ENCODE results near the gene VWC2L. TPM values are rescaled to one million over a fixed set of nuclear protein-coding genes. Genes with fewer than 3 reads are reported as not detected.

The VWC2L gene
- total RNA-seq, 1 experiment from 2014 or later = not detected

DNA sequence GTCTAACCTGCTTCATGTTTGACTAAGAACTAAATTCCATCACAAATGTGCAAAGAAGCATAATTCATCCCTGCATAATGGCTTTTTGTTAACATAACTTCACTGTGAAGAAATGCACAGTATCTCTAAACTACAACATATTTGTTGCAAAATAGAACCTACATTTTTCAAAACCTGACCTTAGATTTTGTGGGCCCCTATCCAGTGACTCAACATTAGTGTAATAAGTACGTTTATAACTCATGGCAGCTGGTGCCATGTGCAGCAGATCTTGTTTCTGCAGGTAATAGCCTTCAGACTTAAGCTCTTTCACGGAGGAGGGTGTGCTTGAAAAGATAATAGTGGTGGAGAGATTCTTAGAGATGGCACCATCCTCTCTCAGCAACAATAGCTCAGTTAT lies 28.6 kb upstream of the VWC2L start:
- H3K9me2 ChIP-seq (ENCODE audit: insufficient read depth) = no peaks in the 10 kb centered on the region
- no peaks in the 10 kb centered on the region for H3F3A ChIP-seq (ENCODE audit: insufficient read depth, low read depth)
- no peaks in the 10 kb centered on the region for H3K9me3 ChIP-seq (ENCODE audit: insufficient read depth, low read depth)
- no peak overlapping the region for H3K4me3 ChIP-seq
- H4K20me1 ChIP-seq (ENCODE audit: insufficient read depth) = no peaks in the 10 kb centered on the region
- TF ChIP-seq EZH2 (IDR thresholded peaks at IDR 0.05; ENCODE audit: low read depth) = no peak
- TF ChIP-seq, protein P1, sequence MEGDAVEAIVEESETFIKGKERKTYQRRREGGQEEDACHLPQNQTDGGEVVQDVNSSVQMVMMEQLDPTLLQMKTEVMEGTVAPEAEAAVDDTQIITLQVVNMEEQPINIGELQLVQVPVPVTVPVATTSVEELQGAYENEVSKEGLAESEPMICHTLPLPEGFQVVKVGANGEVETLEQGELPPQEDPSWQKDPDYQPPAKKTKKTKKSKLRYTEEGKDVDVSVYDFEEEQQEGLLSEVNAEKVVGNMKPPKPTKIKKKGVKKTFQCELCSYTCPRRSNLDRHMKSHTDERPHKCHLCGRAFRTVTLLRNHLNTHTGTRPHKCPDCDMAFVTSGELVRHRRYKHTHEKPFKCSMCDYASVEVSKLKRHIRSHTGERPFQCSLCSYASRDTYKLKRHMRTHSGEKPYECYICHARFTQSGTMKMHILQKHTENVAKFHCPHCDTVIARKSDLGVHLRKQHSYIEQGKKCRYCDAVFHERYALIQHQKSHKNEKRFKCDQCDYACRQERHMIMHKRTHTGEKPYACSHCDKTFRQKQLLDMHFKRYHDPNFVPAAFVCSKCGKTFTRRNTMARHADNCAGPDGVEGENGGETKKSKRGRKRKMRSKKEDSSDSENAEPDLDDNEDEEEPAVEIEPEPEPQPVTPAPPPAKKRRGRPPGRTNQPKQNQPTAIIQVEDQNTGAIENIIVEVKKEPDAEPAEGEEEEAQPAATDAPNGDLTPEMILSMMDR (conservative IDR thresholded peaks at IDR 0.05) = no peak
- H3K79me2 ChIP-seq (ENCODE audit: low read depth) = no peaks in the 10 kb centered on the region
- CTCF ChIA-PET = no interaction called here
- no peaks in the 10 kb centered on the region for H3K36me3 ChIP-seq (ENCODE audit: low read depth)
- H2AFZ ChIP-seq = no peak overlapping the region
- no peaks in the 10 kb centered on the region for H3K27me3 ChIP-seq (ENCODE audit: insufficient read depth, low read depth)
- intact Hi-C loops (cut with micrococcal nuclease; ENCODE audit: unreplicated experiment) = no loop called here
- POLR2A ChIA-PET (ENCODE audit: unreplicated experiment) = no interaction called here
- no peak for DNase-seq
- H3K4me2 ChIP-seq = no peak overlapping the region
- no peak overlapping the region for H3K27ac ChIP-seq
- no TSS peak for BruUV-seq (replicated peaks)
- peaks cover 17% of the 10 kb centered on the region for H3K4me1 ChIP-seq (replicated peaks; ENCODE audit: insufficient read depth)

DNA sequence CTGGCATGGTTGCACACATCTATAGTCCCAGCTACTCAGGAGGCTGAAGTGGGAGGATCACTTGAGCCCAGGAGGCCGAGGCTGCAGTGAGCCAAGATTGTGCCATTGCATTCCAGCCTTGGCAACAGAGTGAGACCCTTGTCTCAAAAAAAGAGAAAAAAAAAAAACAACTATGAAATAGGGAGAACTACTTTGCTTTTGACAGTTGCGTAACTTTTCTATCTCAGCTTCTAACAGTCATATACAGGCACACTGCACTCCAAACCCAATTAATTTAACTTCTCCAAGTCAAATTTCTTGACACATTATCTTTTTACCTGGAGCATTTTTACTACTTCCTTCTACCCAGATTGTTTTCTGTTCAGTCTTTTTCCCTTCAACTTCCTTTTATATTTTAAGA lies 24.1 kb upstream of the VWC2L start:
- H2AFZ ChIP-seq = no peak overlapping the region
- no peaks in the 10 kb centered on the region for H3F3A ChIP-seq (ENCODE audit: insufficient read depth, low read depth)
- TF ChIP-seq, protein P1 (conservative IDR thresholded peaks at IDR 0.05) = no peak
- TF ChIP-seq EZH2 (IDR thresholded peaks at IDR 0.05; ENCODE audit: low read depth) = no peak
- CTCF ChIA-PET = no interaction called here
- no peaks in the 10 kb centered on the region for H4K20me1 ChIP-seq (ENCODE audit: insufficient read depth)
- no peaks in the 10 kb centered on the region for H3K9me3 ChIP-seq (ENCODE audit: insufficient read depth, low read depth)
- no peaks in the 10 kb centered on the region for H3K4me1 ChIP-seq (replicated peaks; ENCODE audit: insufficient read depth)
- intact Hi-C loops (cut with micrococcal nuclease; ENCODE audit: unreplicated experiment) = no loop called here
- H3K9me2 ChIP-seq (ENCODE audit: insufficient read depth) = no peaks in the 10 kb centered on the region
- H3K4me3 ChIP-seq = no peak overlapping the region
- no TSS peak for BruUV-seq (replicated peaks)
- no peaks in the 10 kb centered on the region for H3K27me3 ChIP-seq (ENCODE audit: insufficient read depth, low read depth)
- POLR2A ChIA-PET (ENCODE audit: unreplicated experiment) = no interaction called here
- H3K4me2 ChIP-seq = no peak overlapping the region
- no peaks in the 10 kb centered on the region for H3K79me2 ChIP-seq (ENCODE audit: low read depth)
- DNase-seq = no peak
- H3K27ac ChIP-seq = no peak overlapping the region
- H3K36me3 ChIP-seq (ENCODE audit: low read depth) = no peaks in the 10 kb centered on the region

DNA sequence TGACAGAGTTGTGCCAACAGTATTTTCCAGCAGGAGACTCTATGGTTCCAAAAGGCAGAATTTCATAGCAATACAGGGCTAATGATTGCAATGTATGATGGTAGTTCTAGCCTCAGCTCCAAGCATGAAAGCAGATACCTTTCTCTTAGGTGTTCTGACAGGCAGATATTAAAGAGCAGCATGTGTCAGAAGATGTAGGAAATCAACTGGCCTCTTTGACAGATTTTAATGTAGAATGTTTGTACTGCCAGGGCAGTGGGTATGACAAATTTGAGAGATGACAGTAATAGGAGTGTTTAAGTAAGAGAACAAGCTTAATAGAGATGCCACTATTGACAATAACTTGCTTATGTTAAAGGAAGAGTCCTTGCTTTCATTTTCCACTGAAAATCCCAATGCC lies 21.5 kb upstream of the VWC2L start:
- Histone ChIP-seq H3K27me3 (ENCODE audit: insufficient read depth, low read depth) (no peaks in the 10 kb centered on the region), H3K9me3 (ENCODE audit: insufficient read depth, low read depth) (no peaks in the 10 kb centered on the region), H3K9me2 (ENCODE audit: insufficient read depth) (no peaks in the 10 kb centered on the region), H4K20me1 (ENCODE audit: insufficient read depth) (no peaks in the 10 kb centered on the region), H3K4me2 (no peak overlapping the region), H2AFZ (no peak overlapping the region), H3K4me3 (no peak overlapping the region), H3K79me2 (ENCODE audit: low read depth) (no peaks in the 10 kb centered on the region), H3K36me3 (ENCODE audit: low read depth) (no peaks in the 10 kb centered on the region), H3K4me1 (replicated peaks; ENCODE audit: insufficient read depth) (no peaks in the 10 kb centered on the region), H3F3A (ENCODE audit: insufficient read depth, low read depth) (no peaks in the 10 kb centered on the region), H3K27ac (no peak overlapping the region)
- intact Hi-C loops (cut with micrococcal nuclease; ENCODE audit: unreplicated experiment) = no loop called here
- no peak for DNase-seq
- ChIA-PET POLR2A (ENCODE audit: unreplicated experiment) (no interaction called here), CTCF (no interaction called here)
- TF ChIP-seq, protein P1 (conservative IDR thresholded peaks at IDR 0.05) = no peak
- no peak for TF ChIP-seq EZH2 (IDR thresholded peaks at IDR 0.05; ENCODE audit: low read depth)
- BruUV-seq (replicated peaks) = no TSS peak
